ENCODE data around the gene SLC12A3. TPM values are rescaled to one million over a fixed set of nuclear protein-coding genes. Genes with fewer than 3 reads are reported as not detected.

SLC12A3 gene
- total RNA-seq, 1 donor from 2014 or later, result not detected

- no peak for DNase-seq (ENCODE audit: low spot score)
Observed at GRCh38 chr16:56889206-56889605, 24.2 kb downstream of the SLC12A3 start.

- no peak for DNase-seq (ENCODE audit: low spot score)
Observed at GRCh38 chr16:56891685-56892084, 26.7 kb downstream of the SLC12A3 start.

- no peak for DNase-seq (ENCODE audit: low spot score)
Observed at GRCh38 chr16:56892705-56893104, 27.7 kb downstream of the SLC12A3 start.

GRCh38 chr16:56894331-56894917 is 29.4 kb downstream of the SLC12A3 start:
- no peak for DNase-seq (ENCODE audit: low spot score)

GRCh38 chr16:56895813-56896212 is 30.8 kb downstream of the SLC12A3 start:
- no peak for DNase-seq (ENCODE audit: low spot score)

GRCh38 chr16:56896244-56896643 is 31.2 kb downstream of the SLC12A3 start:
- DNase-seq (ENCODE audit: low spot score), result no peak

GRCh38 chr16:56897026-56897799 is 32.2 kb downstream of the SLC12A3 start:
- no peak for DNase-seq (ENCODE audit: low spot score)

- no peak for DNase-seq (ENCODE audit: low spot score)
Observed at GRCh38 chr16:56898847-56899246, 33.8 kb downstream of the SLC12A3 start.

GRCh38 chr16:56903866-56904265 is 38.9 kb downstream of the SLC12A3 start:
- no peak for DNase-seq (ENCODE audit: low spot score)

- no peak for DNase-seq (ENCODE audit: low spot score)
Observed at GRCh38 chr16:56907401-56907800, 42.4 kb downstream of the SLC12A3 start.

GRCh38 chr16:56909527-56909979 is 44.5 kb downstream of the SLC12A3 start:
- no peak for DNase-seq (ENCODE audit: low spot score)

- DNase-seq (ENCODE audit: low spot score), result no peak
Observed at GRCh38 chr16:56910112-56910511, 45.1 kb downstream of the SLC12A3 start.

- DNase-seq (ENCODE audit: low spot score), result no peak
Observed at GRCh38 chr16:56910654-56911539, 45.9 kb downstream of the SLC12A3 start.

- no peak for DNase-seq (ENCODE audit: low spot score)
Observed at GRCh38 chr16:56911771-56912571, 47.0 kb downstream of the SLC12A3 start.

GRCh38 chr16:56912746-56913708 is 48.0 kb downstream of the SLC12A3 start:
- DNase-seq (ENCODE audit: low spot score), result no peak

- DNase-seq (ENCODE audit: low spot score), result no peak
Observed at GRCh38 chr16:56914896-56915295, 49.9 kb downstream of the SLC12A3 start.

GRCh38 chr16:56915336-56916119 is 50.5 kb downstream of the SLC12A3 start:
- DNase-seq (ENCODE audit: low spot score), result no peak

- DNase-seq (ENCODE audit: low spot score), result no peak
Observed at GRCh38 chr16:56916571-56917403, 51.8 kb downstream of the SLC12A3 start.

Data from mesenteric fat pad (tissue), 1 donor.